CD4-positive, alpha-beta T cell treated with Interferon gamma for 1 hour (primary cell): Measurements from ENCODE around the gene C19orf12.

ENCODE experiments used
- DNase-seq: peaks from one replicate; pipeline ENCODE4 v3.0.0-alpha.2; 2020

The C19orf12 gene

DNA sequence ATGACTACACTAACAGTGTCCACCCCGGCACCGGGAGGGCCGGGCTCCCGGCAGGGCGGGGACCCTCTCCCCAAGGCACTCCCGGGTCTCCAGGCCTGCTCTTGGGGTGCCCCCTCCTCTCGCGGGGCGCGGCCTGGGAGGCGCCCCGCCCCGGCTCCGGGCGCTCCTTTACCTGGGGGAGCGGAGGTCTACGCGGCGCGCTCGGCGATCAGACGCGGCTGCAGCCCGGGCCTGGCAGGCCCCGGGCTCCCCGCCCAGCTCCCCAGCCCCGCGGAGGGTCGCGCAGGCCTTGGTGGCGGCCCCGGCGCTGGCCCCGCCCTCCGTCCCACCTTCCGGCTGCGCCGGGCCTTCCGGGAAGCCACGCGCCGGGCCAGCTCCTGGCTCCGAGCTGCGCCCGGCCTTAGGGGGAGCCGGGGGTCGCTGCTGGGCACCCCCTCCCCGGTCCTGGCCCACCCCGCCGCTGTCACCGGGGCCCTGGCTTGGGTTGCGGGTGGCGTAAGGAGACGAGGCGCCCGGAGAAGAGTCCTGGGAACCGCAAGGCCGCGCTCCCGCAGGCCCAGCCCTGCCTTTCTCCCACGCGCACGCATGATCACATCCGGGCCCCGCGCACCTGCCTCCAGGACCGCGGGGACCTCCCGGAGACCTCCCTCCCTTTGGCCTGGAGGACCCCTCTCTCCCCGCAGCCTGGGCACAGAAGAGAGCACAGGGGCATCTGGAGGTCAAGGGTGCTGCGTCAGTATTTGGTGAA, at the start of gene C19orf12:
TSS of gene C19orf12 (minus strand) at position 309 of the 748 bp plus-strand sequence. CDS start 6,848 bp downstream, outside the sequence.
- DNase-seq, result peak; percentile 55

- no peak for DNase-seq
Measured at GRCh38 chr19:29764361-29764760, 49.3 kb upstream of the C19orf12 start.

DNA sequence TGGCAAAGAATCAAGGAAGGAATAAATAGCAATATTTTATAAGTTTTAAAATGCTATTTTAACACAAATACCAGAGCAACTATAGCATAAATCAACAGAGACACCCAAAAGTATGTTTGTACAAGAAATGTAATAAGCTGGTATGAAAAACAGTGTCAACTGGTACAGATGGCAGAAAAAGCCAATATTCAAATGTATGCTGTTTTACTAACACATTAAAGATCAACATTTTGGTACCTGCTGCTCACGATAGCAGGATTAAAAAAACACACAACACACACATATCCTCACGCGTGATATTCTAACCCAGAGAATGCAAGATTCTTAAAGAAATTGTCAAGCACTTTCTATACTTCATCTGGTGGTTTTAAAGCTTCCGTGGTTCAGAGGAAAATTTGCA, 48.1 kb upstream of the C19orf12 start:
- DNase-seq, result no peak

DNA sequence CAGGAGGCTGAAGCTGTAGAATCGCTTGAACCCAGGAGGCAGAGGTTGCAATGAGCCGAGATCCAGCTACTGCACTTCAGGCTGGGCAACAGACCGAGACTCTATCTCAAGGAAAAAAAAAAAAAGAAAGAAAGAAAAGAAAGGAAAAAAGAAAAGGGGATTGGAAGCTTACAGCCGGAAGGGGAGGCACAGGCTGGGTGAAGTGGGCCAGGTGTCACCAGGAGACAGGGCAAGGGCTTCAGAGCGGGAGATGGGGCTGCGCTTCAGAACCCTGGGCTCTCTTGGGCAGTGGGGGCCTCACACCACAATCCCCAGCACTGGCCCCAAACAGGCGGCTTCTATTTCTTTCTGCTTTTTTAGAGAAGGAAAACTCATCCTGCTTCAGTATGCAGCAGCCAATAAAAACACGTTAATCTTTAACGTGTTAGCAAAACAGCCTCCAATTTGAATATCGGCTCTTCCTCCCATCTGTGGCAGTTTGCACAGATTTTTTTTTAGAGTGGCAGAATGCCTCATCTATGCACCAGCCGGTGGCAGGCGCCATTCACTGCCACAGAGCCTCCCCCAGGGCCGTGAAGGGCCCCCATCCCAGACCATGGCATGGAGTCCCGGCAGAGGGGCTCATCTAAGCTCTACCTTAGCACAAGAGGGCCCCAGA, 46.6 kb upstream of the C19orf12 start:
- no peak for DNase-seq

DNA sequence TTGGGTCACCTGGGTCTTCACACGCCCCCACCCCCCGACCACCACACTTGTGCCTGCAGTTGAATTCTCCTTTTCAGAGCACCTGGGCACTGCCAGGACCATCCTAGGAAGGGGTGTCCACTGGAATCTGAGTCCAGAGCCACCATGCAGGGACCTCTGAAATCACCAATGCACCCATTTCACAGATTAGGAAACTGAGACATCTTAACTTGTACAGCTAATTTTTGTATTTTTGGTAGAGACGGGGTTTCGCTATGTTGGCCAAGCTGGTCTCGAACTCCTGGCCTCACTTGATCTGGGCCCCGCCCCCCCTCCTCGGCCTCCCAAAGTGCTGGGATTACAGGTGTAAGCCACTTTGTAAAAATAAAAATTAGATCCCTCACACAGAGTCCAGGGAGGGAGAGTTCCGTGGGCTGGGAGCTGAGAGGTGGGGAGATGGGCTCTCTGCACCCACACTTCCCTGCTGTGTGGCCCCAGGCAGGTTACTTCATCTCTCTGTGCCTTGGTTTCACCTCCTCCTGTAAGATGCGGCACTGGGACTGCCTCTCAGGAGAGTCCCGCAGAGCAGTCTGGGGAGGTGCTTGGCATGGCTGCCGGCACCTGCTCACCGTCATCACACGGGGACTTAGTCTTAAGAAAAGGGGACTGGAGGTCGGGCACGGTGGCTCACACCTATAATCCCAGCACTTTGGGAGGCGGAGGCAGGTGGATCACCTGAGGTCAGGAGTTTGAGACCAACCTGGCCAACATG, 45.9 kb upstream of the C19orf12 start:
- no peak for DNase-seq

DNA sequence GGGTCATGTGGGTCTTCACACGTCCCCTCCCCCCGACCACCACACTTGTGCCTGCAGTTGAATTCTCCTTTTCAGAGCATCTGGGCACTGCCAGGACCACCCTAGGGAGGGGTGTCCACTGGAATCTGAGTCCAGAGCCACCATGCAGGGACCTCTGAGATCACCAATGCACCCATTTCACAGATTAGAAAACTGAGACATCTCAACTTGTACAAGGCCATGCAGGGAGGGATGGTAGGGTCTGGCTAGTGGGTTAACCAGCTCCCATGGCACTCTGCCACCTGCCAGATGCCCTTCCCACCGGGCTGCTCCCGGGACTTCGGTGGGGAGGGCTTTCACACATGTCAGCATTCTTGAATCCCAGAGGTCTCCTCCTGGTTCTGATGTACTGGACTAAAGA, 44.3 kb upstream of the C19orf12 start:
- no peak for DNase-seq

DNA sequence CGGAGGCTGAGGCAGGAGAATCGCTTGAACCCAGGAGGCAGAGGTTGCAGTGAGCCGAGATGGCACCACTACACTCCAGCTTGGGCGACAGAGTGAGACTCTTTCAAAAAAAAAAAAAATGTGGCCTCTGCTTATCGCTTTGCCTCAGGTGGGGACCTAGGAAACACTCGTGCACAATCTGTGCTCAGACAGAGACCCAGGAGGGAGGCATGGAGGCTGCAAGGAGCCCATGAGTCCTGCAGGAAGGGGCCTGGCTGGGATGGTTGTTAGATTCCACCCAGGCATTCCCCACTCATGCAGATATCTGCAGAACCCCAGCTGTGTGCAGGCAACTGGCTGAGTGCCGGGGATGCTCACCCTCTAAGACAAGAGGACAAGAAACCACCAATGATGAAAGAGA, 43.8 kb upstream of the C19orf12 start:
- no peak for DNase-seq

GRCh38 chr19:29757551-29757950, 42.5 kb upstream of the C19orf12 start:
- DNase-seq, result no peak

DNA sequence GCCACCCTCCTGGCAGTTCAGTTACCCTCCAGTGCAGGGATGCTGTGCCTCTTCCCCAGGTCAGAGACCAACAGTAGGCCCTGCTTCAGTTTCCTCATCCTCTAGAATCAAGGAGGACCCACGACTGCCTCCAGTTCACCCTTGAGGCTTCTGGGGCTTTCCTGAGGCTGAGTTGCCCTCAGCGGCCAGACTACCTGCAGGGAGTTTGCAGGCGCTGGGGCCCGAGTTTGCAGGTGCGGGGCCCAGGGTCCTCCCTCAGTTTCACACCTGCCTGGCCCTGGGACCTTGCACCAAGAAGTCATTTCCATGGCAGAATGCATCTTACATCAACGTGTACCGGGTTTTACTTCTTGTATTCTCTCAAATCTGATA, 38.9 kb upstream of the C19orf12 start:
- no peak for DNase-seq

DNA sequence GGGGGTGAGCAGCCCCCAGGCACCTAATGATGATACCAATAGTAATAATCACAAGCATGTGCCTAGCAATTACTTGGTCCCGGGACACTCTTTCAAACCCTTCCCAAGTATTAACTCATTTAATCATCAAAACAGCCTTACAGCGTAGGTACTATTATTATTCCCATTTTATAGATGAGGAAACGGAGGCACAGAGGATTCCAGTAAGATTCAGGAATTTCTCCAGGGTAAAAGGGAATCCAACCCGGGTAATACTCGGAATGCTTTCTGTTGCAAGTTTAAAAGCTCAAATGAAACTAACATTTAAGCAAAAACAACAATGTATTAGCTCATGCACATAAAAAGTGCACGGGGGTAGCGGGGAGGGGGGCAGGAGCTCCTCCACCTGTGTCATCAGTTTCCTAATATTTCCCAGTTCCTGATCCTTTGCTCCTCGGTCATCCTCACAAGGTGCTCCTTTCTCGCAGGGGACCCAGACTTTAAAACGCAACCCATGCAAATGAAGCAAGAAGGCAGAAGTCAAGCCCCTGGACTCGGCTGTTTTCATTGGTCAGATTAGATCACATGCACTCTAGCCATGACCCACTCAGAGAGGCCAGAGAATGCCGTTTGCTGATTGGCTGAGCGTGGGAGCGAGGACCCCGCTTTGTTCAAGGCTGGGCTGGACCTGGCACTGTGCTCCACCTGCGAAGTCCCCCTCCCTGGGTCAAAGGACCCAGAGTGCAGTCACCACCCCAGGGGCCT, 38.3 kb upstream of the C19orf12 start:
- DNase-seq, result no peak

GRCh38 chr19:29752450-29753025, 37.5 kb upstream of the C19orf12 start:
- no peak for DNase-seq

GRCh38 chr19:29751932-29752331, 36.9 kb upstream of the C19orf12 start:
- no peak for DNase-seq

GRCh38 chr19:29750001-29750400, 34.9 kb upstream of the C19orf12 start:
- DNase-seq, result no peak

DNA sequence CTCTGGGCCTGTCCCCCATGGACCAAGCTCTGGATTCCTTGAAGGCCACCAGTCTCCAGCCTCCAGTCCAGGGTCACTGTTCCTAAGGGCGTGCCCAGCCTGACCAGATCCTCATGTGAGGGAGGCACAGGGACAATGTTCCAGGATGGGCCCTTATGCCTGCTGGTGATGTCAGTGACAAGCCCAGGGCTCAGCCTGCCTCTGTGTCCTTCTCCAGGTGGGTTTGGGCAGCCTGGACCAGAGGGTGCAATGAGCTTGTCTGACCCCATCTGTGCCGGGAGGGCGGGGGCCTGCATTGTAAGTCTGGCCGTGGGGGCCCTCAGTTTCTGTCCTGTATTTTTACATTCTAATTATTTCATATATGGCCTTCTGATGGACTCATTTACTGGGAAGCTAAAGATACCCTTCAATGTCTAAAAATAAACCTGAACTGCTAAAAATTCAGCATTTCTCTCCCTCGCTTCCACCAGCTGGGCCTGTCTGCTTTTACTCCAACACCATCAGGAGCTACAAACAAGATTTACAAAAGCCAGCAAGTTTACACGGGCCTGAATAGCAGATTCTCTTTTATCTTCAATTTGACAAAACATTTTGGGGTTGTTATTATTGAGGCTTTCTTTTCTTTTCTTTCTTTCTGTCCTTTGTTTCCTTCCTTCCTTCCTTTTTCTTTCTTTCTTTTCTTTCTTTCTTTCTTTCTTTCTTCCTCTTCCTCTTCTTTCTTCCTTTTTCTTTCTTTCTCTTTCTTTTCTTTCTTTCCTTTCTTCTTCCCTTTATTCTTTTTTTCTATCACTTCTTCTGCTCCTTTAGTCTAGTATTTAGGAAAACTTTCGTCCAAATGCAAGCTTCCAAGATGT, 34.2 kb upstream of the C19orf12 start:
- DNase-seq, result no peak

DNA sequence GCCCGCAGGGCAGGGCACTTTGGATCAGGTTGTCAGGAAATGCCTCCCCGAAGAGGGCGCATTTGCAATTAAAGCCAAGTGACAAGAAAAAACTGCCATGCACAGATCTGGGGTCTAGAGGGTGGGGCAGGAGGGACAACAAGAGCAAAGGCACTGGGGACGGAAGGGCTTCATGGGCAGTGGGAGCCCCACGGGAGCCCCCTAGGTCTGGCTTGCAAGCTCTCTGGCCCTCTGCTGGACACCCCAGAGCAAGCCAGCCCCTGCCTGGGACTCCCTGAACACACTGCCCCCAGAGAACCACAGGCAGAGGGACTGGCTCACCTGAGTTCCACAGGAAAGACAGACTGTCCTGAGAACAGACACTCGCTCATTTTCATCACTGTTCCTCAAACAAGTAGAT, 30.2 kb upstream of the C19orf12 start:
- DNase-seq, result no peak

- DNase-seq, result no peak
Measured at GRCh38 chr19:29743681-29744080, 28.6 kb upstream of the C19orf12 start.

DNA sequence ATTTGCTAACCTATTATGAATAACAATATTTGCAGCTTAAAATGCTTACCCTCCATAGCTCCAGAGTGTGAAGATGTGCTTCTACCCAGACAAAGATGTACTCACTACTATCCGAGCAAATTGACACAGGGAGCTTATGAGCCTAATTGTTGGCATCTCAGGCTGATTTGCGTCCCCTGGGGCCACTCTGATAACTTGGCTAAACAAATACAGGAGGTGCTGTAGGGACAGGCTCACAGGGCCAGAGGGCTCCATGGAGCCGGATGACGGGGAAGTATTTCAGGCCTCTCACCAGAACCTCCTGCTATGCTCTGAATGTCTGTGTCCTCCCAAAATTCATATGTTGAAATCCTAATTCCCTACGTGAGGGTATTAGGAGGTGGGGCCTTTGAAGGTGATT, 26.7 kb upstream of the C19orf12 start:
- no peak for DNase-seq

DNA sequence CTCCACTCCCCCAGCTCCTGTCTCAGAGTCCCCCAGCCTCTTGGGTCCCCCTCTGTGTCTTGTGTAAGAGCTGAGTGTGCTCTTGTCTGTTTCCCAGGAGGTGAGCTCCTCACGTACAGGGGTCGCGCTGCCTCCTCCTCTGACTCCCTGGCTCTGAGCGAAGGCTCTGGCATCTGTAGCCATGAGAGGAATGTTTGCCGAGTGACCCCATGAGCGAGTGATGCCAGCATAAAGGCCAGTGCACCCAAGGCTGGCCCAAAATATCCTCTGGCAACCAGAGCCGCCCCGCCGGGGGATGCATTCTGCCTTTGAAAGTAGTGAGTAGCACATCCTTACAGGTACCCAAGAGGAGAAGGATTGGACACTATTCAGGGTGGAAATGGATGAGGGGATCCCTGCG, 26.2 kb upstream of the C19orf12 start:
- DNase-seq, result no peak

- no peak for DNase-seq
Measured at GRCh38 chr19:29737461-29738000, 22.5 kb upstream of the C19orf12 start.

- no peak for DNase-seq
Measured at GRCh38 chr19:29735829-29736228, 20.8 kb upstream of the C19orf12 start.

GRCh38 chr19:29731331-29731850, 16.3 kb upstream of the C19orf12 start:
- DNase-seq, result no peak
